ENCODE data around the gene LPIN1. TPM values are rescaled to one million over a fixed set of nuclear protein-coding genes. Genes with fewer than 3 reads are reported as not detected.
"Not testable (repeated sequence)": the region's sequence is repeated elsewhere in the genome, so short reads cannot be mapped to it uniquely, and the experiment has no call there.

Gene LPIN1
- total RNA-seq, 2 experiments from 2014 or later = 40.6 to 42.9 TPM

GRCh38 chr2:11842336-11842735 is 95.9 kb downstream of the LPIN1 start:
- Mint-ChIP-seq H3K4me3 (no peak overlapping the region), H3K27me3 (peaks cover 12% of the 10 kb centered on the region), H3K4me1 (no peaks in the 10 kb centered on the region), H3K27ac (no peak overlapping the region), H3K36me3 (ENCODE audit: low read depth) (no peaks in the 10 kb centered on the region), H3K9me3 (ENCODE audit: low read depth) (peaks cover under 1% of the 10 kb centered on the region)
- POLR2A ChIA-PET = no interaction called here
- CTCF ChIA-PET = interaction anchor here (0.7 kb wide), 1 partner anchor 891 kb away, joined by 4 read pairs; no protein-coding TSS in a partner anchor
- ATAC-seq = no peak
- intact Hi-C loops (cut with DNase I, micrococcal nuclease) = no loop called here
- no peak for DNase-seq

DNA sequence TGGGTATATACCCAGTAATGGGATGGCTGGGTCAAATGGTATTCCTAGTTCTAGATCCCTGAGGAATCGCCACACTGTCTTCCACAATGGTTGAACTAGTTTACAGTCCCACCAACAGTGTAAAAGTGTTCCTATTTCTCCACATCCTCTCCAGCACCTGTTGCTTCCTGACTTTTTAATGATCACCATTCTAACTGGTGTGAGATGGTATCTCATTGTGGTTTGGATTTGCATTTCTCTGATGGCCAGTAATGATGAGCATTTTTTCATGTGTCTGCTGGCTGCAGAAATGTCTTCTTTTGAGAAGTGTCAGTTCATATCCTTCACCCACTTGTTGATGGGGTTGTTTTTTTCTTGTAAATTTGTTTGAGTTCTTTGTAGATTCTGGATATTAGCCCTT is 98.4 kb downstream of the LPIN1 start:
- H3K4me1 Mint-ChIP-seq; ATAC-seq; intact Hi-C loops (cut with DNase I, micrococcal nuclease); H3K9me3 Mint-ChIP-seq (ENCODE audit: low read depth); H3K27ac Mint-ChIP-seq; DNase-seq; CTCF ChIA-PET; H3K4me3 Mint-ChIP-seq; POLR2A ChIA-PET; H3K27me3 Mint-ChIP-seq; H3K36me3 Mint-ChIP-seq (ENCODE audit: low read depth): not testable (repeated sequence)

DNA sequence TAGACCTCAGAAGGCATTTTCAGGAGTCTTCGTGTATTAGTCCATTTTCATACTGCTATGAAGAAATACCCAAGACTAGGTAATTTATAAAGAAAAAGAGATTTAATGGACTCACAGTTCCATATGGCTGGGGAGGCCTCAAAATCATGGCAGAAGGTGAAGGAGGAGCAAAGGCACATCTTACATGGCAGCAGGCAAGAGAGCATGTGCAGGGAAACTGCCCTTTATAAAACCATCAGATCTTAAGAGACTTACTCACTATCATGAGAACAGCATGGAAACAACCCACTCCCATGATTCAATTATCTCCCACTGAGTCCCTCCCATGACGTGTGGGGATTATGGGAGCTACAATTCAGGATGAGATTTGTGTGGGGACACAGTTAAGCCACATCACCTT is 101.5 kb downstream of the LPIN1 start:
- H3K4me1 Mint-ChIP-seq; POLR2A ChIA-PET; ATAC-seq; DNase-seq; H3K27me3 Mint-ChIP-seq; H3K9me3 Mint-ChIP-seq (ENCODE audit: low read depth); H3K27ac Mint-ChIP-seq; intact Hi-C loops (cut with DNase I, micrococcal nuclease); CTCF ChIA-PET; H3K4me3 Mint-ChIP-seq; H3K36me3 Mint-ChIP-seq (ENCODE audit: low read depth): not testable (repeated sequence)

GRCh38 chr2:11850082-11850481 is 103.7 kb downstream of the LPIN1 start:
- H3K4me3 Mint-ChIP-seq = no peak overlapping the region
- intact Hi-C loops (cut with DNase I, micrococcal nuclease) = no loop called here
- H3K36me3 Mint-ChIP-seq (ENCODE audit: low read depth) = no peaks in the 10 kb centered on the region
- DNase-seq = no peak
- H3K4me1 Mint-ChIP-seq = no peaks in the 10 kb centered on the region
- H3K27ac Mint-ChIP-seq = no peak overlapping the region
- no peaks in the 10 kb centered on the region for H3K27me3 Mint-ChIP-seq
- H3K9me3 Mint-ChIP-seq (ENCODE audit: low read depth) = peaks cover 10% of the 10 kb centered on the region
- CTCF ChIA-PET = interaction anchor here (0.6 to 0.7 kb wide), 2 partner anchors 501 to 1170 kb away, joined by 3 read pairs; no protein-coding TSS in a partner anchor
- no peak for ATAC-seq
- POLR2A ChIA-PET = no interaction called here

GRCh38 chr2:11852526-11853196 is 106.2 kb downstream of the LPIN1 start:
- H3K4me1 Mint-ChIP-seq = no peaks in the 10 kb centered on the region
- no peaks in the 10 kb centered on the region for H3K27me3 Mint-ChIP-seq
- intact Hi-C loops (cut with DNase I, micrococcal nuclease) = no loop called here
- ChIA-PET POLR2A (no interaction called here), CTCF (no interaction called here)
- ATAC-seq = no peak
- no peaks in the 10 kb centered on the region for H3K36me3 Mint-ChIP-seq (ENCODE audit: low read depth)
- H3K4me3 Mint-ChIP-seq = no peak overlapping the region
- H3K27ac Mint-ChIP-seq = no peak overlapping the region
- H3K9me3 Mint-ChIP-seq (ENCODE audit: low read depth) = peaks cover 7% of the 10 kb centered on the region
- DNase-seq = no peak

GRCh38 chr2:11853197-11853588 is 106.8 kb downstream of the LPIN1 start:
- H3K4me3 Mint-ChIP-seq = no peak overlapping the region

GRCh38 chr2:11855064-11855760 is 108.8 kb downstream of the LPIN1 start:
- no peak for DNase-seq
- peaks cover 3% of the 10 kb centered on the region for H3K36me3 Mint-ChIP-seq (ENCODE audit: low read depth)
- intact Hi-C loops (cut with DNase I, micrococcal nuclease) = no loop called here
- POLR2A ChIA-PET = no interaction called here
- H3K27me3 Mint-ChIP-seq = peaks cover 2% of the 10 kb centered on the region
- no peak for ATAC-seq
- H3K9me3 Mint-ChIP-seq (ENCODE audit: low read depth) = peaks cover 9% of the 10 kb centered on the region
- H3K27ac Mint-ChIP-seq = no peak overlapping the region
- no peaks in the 10 kb centered on the region for H3K4me1 Mint-ChIP-seq
- no peak overlapping the region for H3K4me3 Mint-ChIP-seq
- CTCF ChIA-PET = interaction anchor here (0.6 to 0.7 kb wide), 3 partner anchors 41 to 1149 kb away, joined by 3 to 4 read pairs (median 3); no protein-coding TSS in a partner anchor

More at GRCh38 chr2:11853197-11853588, 106.8 kb downstream of the LPIN1 start:
- H3K27ac Mint-ChIP-seq = no peak overlapping the region
- H3K36me3 Mint-ChIP-seq (ENCODE audit: low read depth) = no peaks in the 10 kb centered on the region
- intact Hi-C loops (cut with DNase I, micrococcal nuclease) = no loop called here
- ATAC-seq = no peak
- CTCF ChIA-PET = no interaction called here
- H3K27me3 Mint-ChIP-seq = no peaks in the 10 kb centered on the region
- peaks cover 4% of the 10 kb centered on the region for H3K9me3 Mint-ChIP-seq (ENCODE audit: low read depth)
- no peaks in the 10 kb centered on the region for H3K4me1 Mint-ChIP-seq
- DNase-seq = no peak
- POLR2A ChIA-PET = no interaction called here

- Mint-ChIP-seq H3K27me3 (peaks cover 2% of the 10 kb centered on the region), H3K9me3 (ENCODE audit: low read depth) (peaks cover 9% of the 10 kb centered on the region), H3K27ac (no peak overlapping the region), H3K36me3 (ENCODE audit: low read depth) (peaks cover 3% of the 10 kb centered on the region), H3K4me3 (no peak overlapping the region), H3K4me1 (no peaks in the 10 kb centered on the region)
- POLR2A ChIA-PET = no interaction called here
- ATAC-seq (no peak), DNase-seq (no peak)
- intact Hi-C loops (cut with DNase I, micrococcal nuclease) = no loop called here
- CTCF ChIA-PET = interaction anchor here (0.6 kb wide), 1 partner anchor 90 kb away, joined by 3 read pairs; no protein-coding TSS in a partner anchor
Measured at GRCh38 chr2:11856095-11856494, 109.7 kb downstream of the LPIN1 start.

- no peak for DNase-seq
- intact Hi-C loops (cut with DNase I, micrococcal nuclease) = no loop called here
- H3K9me3 Mint-ChIP-seq (ENCODE audit: low read depth) = peaks cover 9% of the 10 kb centered on the region
- POLR2A ChIA-PET = no interaction called here
- CTCF ChIA-PET = no interaction called here
- no peak overlapping the region for H3K27ac Mint-ChIP-seq
- peaks cover 3% of the 10 kb centered on the region for H3K36me3 Mint-ChIP-seq (ENCODE audit: low read depth)
- peaks cover 13% of the 10 kb centered on the region for H3K27me3 Mint-ChIP-seq
- no peak for ATAC-seq
- peaks cover 13% of the 10 kb centered on the region for H3K4me1 Mint-ChIP-seq
- H3K4me3 Mint-ChIP-seq = no peak overlapping the region
Measured at GRCh38 chr2:11858883-11859282, 112.5 kb downstream of the LPIN1 start.

DNA sequence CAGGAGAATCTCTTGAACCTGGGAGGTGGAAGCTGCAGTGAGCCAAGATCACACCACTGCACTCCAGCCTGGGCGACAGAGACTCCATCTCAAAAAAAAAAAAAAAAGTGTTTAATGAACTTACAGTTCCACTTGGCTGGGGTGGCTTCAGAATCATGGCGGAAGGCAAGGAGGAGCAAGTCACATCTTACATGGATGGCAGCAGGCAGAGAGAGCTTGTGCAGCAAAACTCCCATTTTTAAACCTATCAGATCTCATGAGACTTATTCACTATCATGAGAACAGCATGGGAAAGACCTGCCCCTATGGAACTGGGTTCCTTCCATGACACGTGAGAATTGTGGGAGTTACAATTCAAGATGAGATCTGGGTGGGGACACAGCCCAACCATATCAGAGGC is 113.5 kb downstream of the LPIN1 start:
- H3K9me3 Mint-ChIP-seq (ENCODE audit: low read depth); H3K27ac Mint-ChIP-seq; H3K4me3 Mint-ChIP-seq; CTCF ChIA-PET; DNase-seq; H3K36me3 Mint-ChIP-seq (ENCODE audit: low read depth); POLR2A ChIA-PET; ATAC-seq: not testable (repeated sequence)
- H3K27me3 Mint-ChIP-seq = peaks cover 13% of the 10 kb centered on the region
- H3K4me1 Mint-ChIP-seq = peaks cover 18% of the 10 kb centered on the region
- intact Hi-C loops (cut with DNase I, micrococcal nuclease) = loop anchor here (5.0 to 10.0 kb wide), 4 partner anchors 185 to 1072 kb away; partner anchors contain the start of gene TRIB2 (in 1 of the 2)

GRCh38 chr2:11861044-11861443 is 114.6 kb downstream of the LPIN1 start:
- no peak for DNase-seq
- Mint-ChIP-seq H3K27ac (no peak overlapping the region), H3K4me3 (no peak overlapping the region), H3K4me1 (peaks cover 18% of the 10 kb centered on the region), H3K27me3 (peaks cover 13% of the 10 kb centered on the region), H3K9me3 (ENCODE audit: low read depth) (peaks cover 9% of the 10 kb centered on the region), H3K36me3 (ENCODE audit: low read depth) (peaks cover 3% of the 10 kb centered on the region)
- intact Hi-C loops (cut with DNase I, micrococcal nuclease) = loop anchor here (5.0 to 10.0 kb wide), 4 partner anchors 184 to 1071 kb away; partner anchors contain the start of gene TRIB2 (in 1 of the 2)
- ChIA-PET POLR2A (interaction anchor here (0.6 kb wide), 1 partner anchor 31 kb away, joined by 3 read pairs; no protein-coding TSS in a partner anchor), CTCF (no interaction called here)
- ATAC-seq = no peak

DNA sequence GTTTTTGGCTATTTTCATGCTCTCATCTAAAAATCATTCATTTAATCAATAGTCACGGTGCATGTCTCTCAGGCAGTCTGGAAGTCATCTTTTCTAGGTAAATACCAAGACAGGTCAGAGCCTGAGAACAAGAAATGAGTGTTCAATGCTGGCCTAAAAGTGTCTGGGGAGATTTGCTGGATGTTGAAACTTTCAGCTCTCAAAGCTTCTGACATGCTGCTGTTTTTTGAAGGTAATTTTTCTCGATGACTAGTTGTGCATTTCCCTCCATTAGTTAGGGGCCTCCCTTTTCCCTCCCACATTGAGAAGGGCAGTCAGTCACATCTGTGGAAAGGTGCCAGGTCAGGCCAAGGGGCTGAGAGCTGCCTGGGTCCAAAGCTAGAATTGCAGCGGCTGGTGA is 115.6 kb downstream of the LPIN1 start:
- Mint-ChIP-seq H3K27me3 (peaks cover 13% of the 10 kb centered on the region), H3K27ac (no peak overlapping the region), H3K4me3 (no peak overlapping the region), H3K4me1 (peaks cover 26% of the 10 kb centered on the region), H3K9me3 (ENCODE audit: low read depth) (peaks cover 9% of the 10 kb centered on the region), H3K36me3 (ENCODE audit: low read depth) (peaks cover 3% of the 10 kb centered on the region)
- intact Hi-C loops (cut with DNase I, micrococcal nuclease) = loop anchor here (2.0 to 10.0 kb wide), 6 partner anchors 31 to 1145 kb away; partner anchors contain the start of gene TRIB2 (in 1 of the 2)
- POLR2A ChIA-PET = no interaction called here
- DNase-seq = no peak
- CTCF ChIA-PET = interaction anchor here (0.7 to 1.4 kb wide), 3 partner anchors 10 to 241 kb away, joined by 3 to 7 read pairs (median 3); no protein-coding TSS in a partner anchor
- ATAC-seq = no peak
